Neural progenitor cell (in vitro differentiated cells): Measurements from ENCODE around the gene TEAD1. TPM values are rescaled to one million over a fixed set of nuclear protein-coding genes. Genes with fewer than 3 reads are reported as not detected.

Source experiments
- DNase-seq: peaks from one replicate; pipeline ENCODE4 v3.0.0-alpha.2; 2016; ENCODE audit warnings: low spot score
- H2AFZ ChIP-seq: fragments of 200-600 bp; sonication (generic); replicated peaks from 2 replicates; pipeline ENCODE4 v1.6.1; 2016; ENCODE audit warnings: antibody characterized with exemption
- H3F3A ChIP-seq: fragments of 200-600 bp; sonication (generic); 2 replicates; pipeline ENCODE4 v1.6.1; 2016; ENCODE audit warnings: antibody characterized with exemption, low read depth
- H3K27ac ChIP-seq: fragments of 200-600 bp; sonication (generic); 2 replicates; pipeline ENCODE4 v1.5.1; 2016; ENCODE audit warnings: mild to moderate bottlenecking
- H3K27me3 ChIP-seq: fragments of 200-600 bp; sonication (generic); 2 replicates; pipeline ENCODE4 v1.6.1; 2016; ENCODE audit warnings: mild to moderate bottlenecking, moderate library complexity
- H3K36me3 ChIP-seq: fragments of 200-600 bp; sonication (generic); 2 replicates; pipeline ENCODE4 v1.5.1; 2016
- H3K4me1 ChIP-seq: fragments of 200-600 bp; sonication (generic); 2 replicates; pipeline ENCODE4 v1.6.1; 2016; ENCODE audit warnings: mixed run types
- H3K4me2 ChIP-seq: fragments of 200-600 bp; sonication (generic); 2 replicates; pipeline ENCODE4 v1.6.1; 2016
- H3K4me3 ChIP-seq: fragments of 200-600 bp; sonication (generic); 2 replicates; pipeline ENCODE4 v1.5.1; 2016
- H3K79me2 ChIP-seq: fragments of 200-600 bp; sonication (generic); 2 replicates; pipeline ENCODE4 v1.6.1; 2016; ENCODE audit warnings: low read depth
- H3K9ac ChIP-seq: fragments of 200-600 bp; sonication (generic); 2 replicates; pipeline ENCODE4 v1.6.1; 2016
- H3K9me3 ChIP-seq: fragments of 200-600 bp; sonication (generic); 2 replicates; pipeline ENCODE4 v1.5.1; 2016; ENCODE audit warnings: low read depth
- H4K20me1 ChIP-seq: fragments of 200-600 bp; sonication (generic); 2 replicates; pipeline ENCODE4 v1.6.1; 2016; ENCODE audit warnings: low read depth
- H3K27ac Mint-ChIP-seq: 3 replicates; pipeline ENCODE4 v1.8.0; 2021; ENCODE audit warnings: mixed read lengths
- H3K27me3 Mint-ChIP-seq: 2 replicates; pipeline ENCODE4 v1.8.0; 2022; ENCODE audit warnings: low read depth, mild to moderate bottlenecking, inconsistent platforms, moderate library complexity, mixed read lengths; ENCODE audit not compliant: insufficient read depth
- H3K36me3 Mint-ChIP-seq: 3 replicates; pipeline ENCODE4 v1.8.0; 2021; ENCODE audit warnings: mixed read lengths
- H3K4me1 Mint-ChIP-seq: 3 replicates; pipeline ENCODE4 v1.8.0; 2021; ENCODE audit warnings: mixed read lengths
- H3K4me3 Mint-ChIP-seq: 3 replicates; pipeline ENCODE4 v1.8.0; 2021; ENCODE audit warnings: mild to moderate bottlenecking, moderate library complexity, mixed read lengths
- H3K9me3 Mint-ChIP-seq: 3 replicates; pipeline ENCODE4 v1.8.0; 2020; ENCODE audit warnings: mixed read lengths
- CTCF ChIP-seq: fragments of 200-600 bp; sonication (generic); IDR thresholded peaks from 2 replicates; pipeline ENCODE4 v1.5.1; 2017; ENCODE audit warnings: antibody characterized with exemption, mild to moderate bottlenecking
- EZH2 ChIP-seq: fragments of 200-600 bp; sonication (generic); IDR thresholded peaks from 2 replicates; pipeline ENCODE4 v1.6.1; 2017; ENCODE audit warnings: antibody characterized with exemption, mild to moderate bottlenecking, moderate library complexity
- EZH2phosphoT487 ChIP-seq: fragments of 200-600 bp; sonication (generic); IDR thresholded peaks from 2 replicates; pipeline ENCODE4 v1.6.1; 2017; ENCODE audit warnings: antibody characterized with exemption
- total RNA-seq: library from RNA; depleted of rRNA; stranded (reverse); fragments of >200 nt; gene quantifications from 2 replicates; pipeline ENCODE4 v1.2.3, GENCODE V29; 2015; ENCODE audit warnings: low replicate concordance

The TEAD1 gene
- total RNA-seq, 1 donor from 2014 or later = 98.3 TPM

- Mint-ChIP-seq H3K27ac (peak overlapping the region; percentile 99), H3K36me3 (peaks cover 3% of the 10 kb centered on the region), H3K27me3 (peaks cover 2% of the 10 kb centered on the region), H3K4me1 (peaks cover 40% of the 10 kb centered on the region), H3K9me3 (no peaks in the 10 kb centered on the region), H3K4me3 (peak overlapping the region; percentile 99)
- peak; percentile 63 for DNase-seq
- no peak for TF ChIP-seq EZH2
- TF ChIP-seq CTCF = no peak
- TF ChIP-seq EZH2phosphoT487 = no peak
- Histone ChIP-seq H3K9ac (peak overlapping the region; percentile 95), H3K27ac (peak overlapping the region; percentile 99), H4K20me1 (peaks cover 51% of the 10 kb centered on the region), H3K4me1 (peaks cover 39% of the 10 kb centered on the region), H3K4me2 (peak overlapping the region; percentile 84), H3F3A (peaks cover 21% of the 10 kb centered on the region), H3K36me3 (no peaks in the 10 kb centered on the region), H3K4me3 (peak overlapping the region; percentile 83), H3K79me2 (peaks cover 52% of the 10 kb centered on the region), H3K9me3 (no peaks in the 10 kb centered on the region), H2AFZ (no peak overlapping the region), H3K27me3 (peaks cover 9% of the 10 kb centered on the region)
Observed at GRCh38 chr11:12674936-12675696, 895 bp downstream of the TEAD1 start.

- H3K79me2 ChIP-seq = peaks cover 59% of the 10 kb centered on the region
- H3K27ac ChIP-seq = peak overlapping the region; percentile 99
Observed at GRCh38 chr11:12675951-12676711, 1.9 kb downstream of the TEAD1 start.

DNA sequence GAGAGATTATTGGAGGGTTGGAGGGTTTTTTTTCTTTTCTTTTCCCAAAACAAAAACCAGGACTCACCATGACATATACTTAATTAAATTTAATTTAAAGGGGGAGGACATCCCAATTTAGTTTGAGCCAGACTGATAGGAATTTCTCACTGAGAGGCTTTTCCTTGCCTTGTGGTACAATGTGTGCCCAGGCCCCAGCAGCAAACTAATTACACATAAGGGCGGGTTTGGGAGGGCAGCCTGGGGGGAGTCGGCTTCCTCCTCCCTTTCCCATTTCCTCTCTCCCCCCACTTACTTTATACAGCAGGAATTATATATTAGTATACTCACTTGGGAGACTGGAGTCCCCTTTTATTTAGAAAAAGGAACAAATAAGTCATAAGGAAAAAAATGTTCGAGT, 2.9 kb downstream of the TEAD1 start:
- H2AFZ ChIP-seq = no peak overlapping the region
- Mint-ChIP-seq H3K4me3 (peak overlapping the region; percentile 99), H3K36me3 (peaks cover 3% of the 10 kb centered on the region), H3K27ac (peak overlapping the region; percentile 52), H3K9me3 (no peaks in the 10 kb centered on the region), H3K27me3 (peaks cover 2% of the 10 kb centered on the region), H3K4me1 (peaks cover 60% of the 10 kb centered on the region)
- peaks cover 9% of the 10 kb centered on the region for H3K27me3 ChIP-seq
- peak; percentile 56 for DNase-seq
- peak overlapping the region; percentile 88 for H3K9ac ChIP-seq
- peak overlapping the region; percentile 83 for H3K4me3 ChIP-seq
- no peak overlapping the region for H3K27ac ChIP-seq
- TF ChIP-seq CTCF (no peak), EZH2 (no peak), EZH2phosphoT487 (no peak)
- peaks cover 37% of the 10 kb centered on the region for H3F3A ChIP-seq
- peaks cover 69% of the 10 kb centered on the region for H4K20me1 ChIP-seq
- H3K79me2 ChIP-seq = peaks cover 69% of the 10 kb centered on the region
- peak overlapping the region; percentile 84 for H3K4me2 ChIP-seq
- no peaks in the 10 kb centered on the region for H3K9me3 ChIP-seq
- no peaks in the 10 kb centered on the region for H3K36me3 ChIP-seq
- peaks cover 54% of the 10 kb centered on the region for H3K4me1 ChIP-seq

More at GRCh38 chr11:12675951-12676711, 1.9 kb downstream of the TEAD1 start:
- peak overlapping the region; percentile 99 for H3K4me3 Mint-ChIP-seq
- no peaks in the 10 kb centered on the region for H3K9me3 ChIP-seq
- H4K20me1 ChIP-seq = peaks cover 59% of the 10 kb centered on the region
- H3K4me2 ChIP-seq = peak overlapping the region; percentile 84
- H3K27me3 Mint-ChIP-seq = peaks cover 2% of the 10 kb centered on the region
- peaks cover 50% of the 10 kb centered on the region for H3K4me1 Mint-ChIP-seq
- H3K27me3 ChIP-seq = peaks cover 9% of the 10 kb centered on the region
- peak; percentile 54 for DNase-seq
- H3K9ac ChIP-seq = peak overlapping the region; percentile 88
- TF ChIP-seq EZH2 (no peak), EZH2phosphoT487 (no peak), CTCF (no peak)
- peaks cover 31% of the 10 kb centered on the region for H3F3A ChIP-seq
- peak overlapping the region; percentile 39 for H3K27ac Mint-ChIP-seq
- H2AFZ ChIP-seq = no peak overlapping the region
- no peaks in the 10 kb centered on the region for H3K36me3 ChIP-seq
- H3K9me3 Mint-ChIP-seq = no peaks in the 10 kb centered on the region
- H3K4me1 ChIP-seq = peaks cover 44% of the 10 kb centered on the region
- H3K4me3 ChIP-seq = peak overlapping the region; percentile 83
- peaks cover 3% of the 10 kb centered on the region for H3K36me3 Mint-ChIP-seq
